DOHH2 (cell line): ENCODE results near the gene MYO1F.

ENCODE experiments used
- CTCF ChIP-seq: fragments of 200-600 bp; sonication (generic); IDR thresholded peaks from one replicate; pipeline ENCODE4 v1.5.1; 2014; ENCODE audit warnings: antibody characterized with exemption, mild to moderate bottlenecking, low read depth, low read length; ENCODE audit not compliant: poor library complexity, severe bottlenecking
- EZH2phosphoT487 ChIP-seq: fragments of 200-600 bp; sonication (generic); IDR thresholded peaks from 2 replicates; pipeline ENCODE4 v1.6.1; 2017; ENCODE audit warnings: borderline replicate concordance, mild to moderate bottlenecking, antibody characterized with exemption, low read length, moderate library complexity, mixed read lengths

GRCh38 chr19:8531470-8531869 is 45.8 kb downstream of the MYO1F start:
- TF ChIP-seq CTCF, result no peak
- TF ChIP-seq EZH2phosphoT487, result no peak
